Stimulated activated CD8-positive, alpha-beta memory T cell treated with anti-CD3 and anti-CD28 coated beads, Interleukin-7, amount 100 ng/mL, for 24 hours (primary cell): ENCODE measurements around the gene RPS15.
"Not testable (repeated sequence)": the region's sequence is repeated elsewhere in the genome, so short reads cannot be mapped to it uniquely, and the experiment has no call there.

Experiments used
- DNase-seq: peaks from one replicate; pipeline ENCODE4 v3.0.0-alpha.2; 2020; ENCODE audit warnings: low read depth

RPS15 gene

DNA sequence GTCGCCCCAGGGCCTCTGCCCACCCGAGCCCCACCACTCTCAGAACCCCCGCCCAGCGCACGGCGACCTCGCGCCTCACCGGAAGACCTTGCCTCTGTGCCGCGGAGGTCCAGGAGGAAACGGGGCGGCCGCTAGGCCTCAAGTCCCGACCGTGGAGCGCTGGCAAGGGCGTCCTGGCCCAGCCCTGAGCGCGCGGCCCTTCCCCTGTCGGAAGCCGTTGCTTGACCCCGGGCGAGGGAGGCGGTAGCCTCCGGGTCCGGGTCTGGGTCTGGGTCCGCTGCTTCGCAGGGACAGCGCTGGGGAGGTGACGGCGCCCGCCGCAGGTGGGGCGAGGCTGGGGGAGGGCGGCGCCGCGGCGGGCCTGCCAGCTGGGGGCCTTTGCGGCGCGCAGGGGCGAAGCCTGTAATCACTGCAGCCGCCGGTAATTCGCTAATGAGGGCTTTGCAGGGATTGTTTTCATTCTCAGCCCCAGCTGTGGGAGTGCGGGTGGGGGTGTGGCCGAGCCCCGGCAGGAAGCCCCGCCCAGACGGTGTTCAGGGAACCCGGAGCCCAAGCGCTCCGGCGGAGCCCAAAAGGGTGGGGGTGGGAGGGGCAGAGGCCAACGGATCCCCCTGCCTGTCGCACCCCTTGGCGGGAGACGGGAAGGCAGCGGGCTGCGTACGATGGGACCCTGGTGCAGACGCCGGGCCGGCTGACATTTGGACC, 32.3 kb downstream of the RPS15 start:
- peak; percentile 53 for DNase-seq

DNA sequence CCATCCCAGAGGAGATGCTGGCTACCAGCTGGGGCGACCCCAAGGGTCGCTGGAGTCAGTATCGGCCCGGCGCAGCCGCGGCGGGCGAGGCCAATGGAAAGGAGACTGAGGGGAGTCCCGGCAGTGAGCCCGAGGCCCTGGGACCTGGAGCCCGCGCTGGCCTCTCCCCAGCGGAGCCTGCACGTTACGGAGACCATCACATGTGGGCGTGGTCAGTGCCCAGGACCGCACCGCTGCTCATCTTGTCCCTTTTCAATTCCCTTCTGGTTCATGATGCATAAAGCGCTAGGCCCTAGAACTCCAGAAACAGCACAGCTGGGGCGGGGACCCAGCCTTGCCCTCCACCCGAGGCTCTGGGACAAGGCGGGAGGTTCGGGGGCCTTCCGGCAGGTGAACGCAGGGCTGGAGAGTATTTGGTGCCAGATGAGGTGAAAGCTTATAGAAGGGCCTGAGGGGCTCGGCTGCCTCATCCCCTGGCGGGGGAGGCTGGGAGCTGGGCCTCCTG, 32.9 kb downstream of the RPS15 start:
- no peak for DNase-seq

DNA sequence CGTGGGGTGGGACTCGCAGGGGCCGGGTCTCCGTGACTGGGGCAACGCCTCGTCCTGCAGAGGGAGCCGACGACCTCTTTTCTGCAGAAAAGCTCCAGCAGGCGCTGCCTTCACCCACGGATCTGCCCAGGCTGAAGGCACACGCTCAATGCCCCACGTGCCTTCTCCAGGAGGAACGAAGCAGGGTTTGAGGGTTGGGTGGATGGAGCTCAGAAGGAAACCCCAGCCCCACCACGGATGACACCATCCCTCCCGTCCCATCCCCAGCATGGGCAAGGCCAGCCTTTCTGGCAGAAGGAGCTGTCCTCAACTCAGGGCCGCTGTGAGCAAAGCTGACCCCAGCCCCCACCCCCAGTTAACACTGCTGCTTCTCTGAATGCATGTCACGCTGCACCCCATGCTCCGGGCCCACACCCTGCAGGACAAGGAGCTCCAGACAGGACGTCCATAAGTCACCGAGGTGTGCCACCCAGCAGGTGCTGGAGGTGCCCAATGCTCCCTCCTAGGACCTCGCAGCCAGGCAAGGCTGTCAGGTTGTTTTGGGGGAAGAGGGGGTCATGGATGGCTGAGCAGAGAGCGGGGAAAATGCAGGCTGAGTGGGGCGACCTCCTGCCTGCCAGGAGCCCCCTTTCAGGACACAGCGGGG, 33.4 kb downstream of the RPS15 start:
- DNase-seq: no peak

DNA sequence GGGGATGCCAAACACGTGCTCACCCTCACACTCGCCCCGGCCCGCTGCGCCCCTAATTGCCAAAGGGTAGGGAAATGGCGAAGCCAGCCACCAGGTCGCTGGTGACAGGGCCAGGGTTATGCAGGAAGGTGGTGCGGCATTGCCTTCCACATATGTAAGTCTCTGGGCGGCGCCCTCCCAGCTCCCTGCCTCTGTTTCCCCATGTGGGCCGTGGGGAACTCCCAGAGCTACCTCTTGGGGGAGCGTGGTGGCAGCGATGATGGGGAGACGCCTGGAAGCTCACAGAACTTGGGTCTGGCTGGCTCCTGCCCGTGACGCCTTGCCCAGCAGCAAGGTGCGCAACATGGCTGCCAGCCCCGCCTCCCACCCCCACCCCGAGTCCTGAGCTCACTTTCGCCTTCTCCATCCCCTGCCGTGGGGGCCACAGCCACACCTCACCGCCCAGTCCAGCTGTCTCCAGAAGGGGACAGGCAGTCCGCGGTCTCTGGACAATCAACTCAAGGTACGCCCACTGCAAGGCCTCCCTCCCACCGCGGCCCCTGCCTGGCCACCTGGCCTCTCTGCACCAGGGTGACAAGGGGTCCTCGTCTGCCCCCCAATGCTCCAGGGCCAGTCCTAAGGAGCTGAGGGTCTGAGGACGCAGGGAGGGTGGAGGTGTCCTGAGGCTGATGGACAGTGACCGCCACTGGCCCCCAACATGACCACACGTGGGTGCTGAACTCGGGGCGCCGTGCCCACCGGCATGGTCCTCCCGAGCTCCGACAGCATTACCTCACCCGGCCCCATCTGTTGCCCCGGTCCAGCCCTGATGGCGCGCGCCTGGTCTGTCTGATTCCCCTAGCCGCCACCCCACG, 34.3 kb downstream of the RPS15 start:
- no peak for DNase-seq

DNA sequence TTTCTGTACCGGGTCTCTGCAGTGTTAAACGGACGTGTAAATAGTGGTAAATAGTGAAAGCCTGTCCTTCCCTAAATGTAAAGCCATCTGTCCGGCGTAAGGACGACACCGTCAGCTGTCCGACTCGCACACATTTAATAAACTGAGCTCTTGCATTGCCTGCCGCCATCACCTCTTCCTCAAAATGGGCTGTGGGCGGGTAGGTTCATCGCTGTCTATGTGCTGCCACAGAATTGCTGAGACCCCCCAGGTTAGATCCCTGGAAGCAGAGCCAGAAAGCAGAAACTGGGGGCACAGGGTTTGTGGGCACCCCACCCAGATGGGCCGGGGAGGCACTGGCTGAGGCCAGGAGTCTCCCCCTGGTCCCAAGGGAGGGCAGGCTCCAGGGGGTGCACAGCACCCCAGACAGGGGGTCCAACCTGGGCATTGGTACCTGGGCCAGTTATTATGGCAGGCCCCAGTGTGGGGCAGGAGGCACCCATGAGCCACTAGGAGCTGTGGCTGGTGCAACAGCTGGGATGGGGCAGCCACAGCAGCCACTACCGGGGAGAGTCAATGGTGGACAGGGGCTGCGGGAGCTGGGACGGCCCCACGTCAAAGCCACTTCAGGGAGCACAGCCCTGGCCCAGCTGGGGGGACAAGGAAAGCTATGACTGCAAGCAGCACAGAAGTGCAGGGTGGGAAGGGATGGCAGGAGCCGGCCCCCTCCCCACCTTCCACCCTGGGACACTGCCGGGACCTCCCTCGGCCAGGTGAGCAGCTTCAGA, 35.1 kb downstream of the RPS15 start:
- no peak for DNase-seq

DNA sequence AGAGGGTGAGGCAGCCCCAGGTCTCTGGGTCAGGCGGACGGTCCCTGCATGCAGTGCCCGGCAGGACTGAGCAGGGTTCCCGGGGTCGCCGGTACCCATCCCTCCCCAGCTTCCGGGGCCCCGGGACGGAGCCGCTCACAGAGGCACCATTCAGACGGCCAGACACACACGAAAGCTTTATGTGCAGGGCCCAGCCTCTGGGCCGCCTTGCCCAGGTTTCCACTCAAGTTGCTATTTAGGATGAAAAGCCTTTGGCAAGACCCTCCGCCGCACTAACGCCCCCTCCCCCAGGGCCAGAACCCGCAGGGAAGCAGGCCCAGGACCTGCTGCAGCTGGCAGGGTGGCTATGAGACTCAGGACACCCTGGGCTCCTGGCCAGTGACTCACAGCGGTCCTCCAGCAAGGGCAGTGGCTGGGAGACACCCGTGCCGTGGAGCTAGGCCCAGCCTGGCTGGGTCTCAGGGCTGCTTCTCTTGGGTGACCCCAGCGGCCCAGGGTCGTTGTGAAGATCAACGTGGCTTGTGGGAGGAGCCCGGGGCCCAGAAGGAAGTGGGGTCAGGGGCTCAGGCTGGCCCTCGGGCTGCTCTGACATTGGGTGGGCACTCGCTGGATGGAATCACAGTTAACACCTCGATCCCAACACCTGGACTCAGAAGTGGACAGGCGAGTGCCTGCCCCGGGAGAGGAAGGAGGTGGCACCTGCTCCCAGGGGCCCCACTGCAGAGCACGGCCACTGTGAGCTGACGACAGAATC, 36.0 kb downstream of the RPS15 start:
- DNase-seq: no peak

DNA sequence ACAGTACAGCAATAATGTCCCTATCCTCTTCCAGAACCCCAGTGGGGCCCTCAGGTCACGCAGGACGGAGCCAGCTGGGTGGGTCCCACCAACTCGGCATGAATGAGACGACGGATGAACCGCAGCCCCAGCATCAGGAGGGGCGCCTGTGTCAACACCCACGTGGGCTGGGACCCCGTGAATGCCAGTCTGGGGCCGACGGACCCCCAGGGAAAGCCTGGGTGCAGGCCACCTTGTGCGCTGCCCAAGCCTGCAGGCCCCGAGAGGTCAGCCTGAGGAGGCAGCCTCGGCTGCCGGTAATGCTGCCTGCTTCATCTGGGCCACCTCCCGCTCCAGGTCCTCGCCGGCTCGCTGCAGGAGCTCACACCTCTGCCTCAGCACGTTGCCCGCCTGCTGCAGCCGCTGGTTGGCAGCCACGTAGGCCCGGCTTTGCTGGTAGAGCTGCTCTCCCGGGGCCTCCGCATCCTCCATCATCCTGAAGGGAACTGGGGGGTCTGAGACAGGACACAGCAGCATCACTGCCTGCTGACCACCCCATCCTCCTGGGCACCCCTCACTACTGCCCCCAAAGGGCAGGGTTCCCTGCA, 36.7 kb downstream of the RPS15 start:
- no peak for DNase-seq

DNA sequence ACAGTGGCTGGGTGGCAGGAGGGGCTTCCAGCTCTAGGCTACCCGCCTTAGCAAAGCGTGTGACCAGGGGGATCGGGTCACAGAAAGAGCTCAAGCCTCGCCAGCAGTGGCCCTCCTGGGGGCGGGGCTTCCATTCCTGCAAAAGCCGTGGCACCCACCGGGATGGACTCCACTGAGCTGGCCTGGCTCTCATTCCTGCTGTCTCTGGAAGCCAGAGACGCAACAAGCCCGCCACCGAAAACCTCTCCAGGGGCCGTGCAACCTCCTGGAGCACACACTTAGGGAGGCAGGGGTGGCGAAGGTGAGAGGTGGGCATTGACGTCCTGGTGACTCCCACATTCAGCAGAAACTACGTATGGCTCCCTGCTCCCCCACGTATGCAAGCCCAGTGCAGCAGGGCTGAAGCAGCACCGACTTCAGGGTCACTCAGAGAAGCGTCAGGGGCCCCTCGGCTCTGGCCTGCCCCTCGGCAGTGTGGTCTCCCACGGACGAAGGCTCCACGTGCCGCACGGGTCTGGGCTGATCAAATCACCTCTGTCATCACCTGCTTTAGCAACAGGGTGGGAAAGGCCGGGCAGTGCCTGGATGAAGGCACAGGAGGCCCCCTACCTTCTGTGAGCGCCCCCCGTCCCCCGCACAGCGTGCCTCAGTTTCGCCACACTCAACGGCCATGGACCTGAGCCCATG, 37.7 kb downstream of the RPS15 start:
- DNase-seq: no peak

DNA sequence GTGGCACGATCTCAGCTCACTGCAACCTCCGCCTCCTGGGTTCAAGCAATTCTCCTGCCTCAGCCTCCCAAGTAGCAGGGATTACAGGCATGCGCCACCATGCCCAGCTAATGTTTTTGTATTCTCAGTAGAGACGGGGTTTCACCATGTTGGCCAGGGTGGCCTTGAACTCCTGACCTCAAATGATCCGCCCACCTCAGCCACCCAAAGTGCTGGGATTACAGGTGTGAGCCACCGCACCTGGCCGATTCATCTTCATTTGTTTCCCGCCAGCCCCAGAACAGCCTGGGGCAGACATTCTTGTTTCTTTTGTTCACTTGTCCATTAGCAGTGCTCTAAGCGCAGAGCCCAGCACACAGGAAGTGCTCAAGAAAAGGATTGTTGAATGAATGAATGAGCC, 38.9 kb downstream of the RPS15 start:
- DNase-seq: not testable (repeated sequence)

DNA sequence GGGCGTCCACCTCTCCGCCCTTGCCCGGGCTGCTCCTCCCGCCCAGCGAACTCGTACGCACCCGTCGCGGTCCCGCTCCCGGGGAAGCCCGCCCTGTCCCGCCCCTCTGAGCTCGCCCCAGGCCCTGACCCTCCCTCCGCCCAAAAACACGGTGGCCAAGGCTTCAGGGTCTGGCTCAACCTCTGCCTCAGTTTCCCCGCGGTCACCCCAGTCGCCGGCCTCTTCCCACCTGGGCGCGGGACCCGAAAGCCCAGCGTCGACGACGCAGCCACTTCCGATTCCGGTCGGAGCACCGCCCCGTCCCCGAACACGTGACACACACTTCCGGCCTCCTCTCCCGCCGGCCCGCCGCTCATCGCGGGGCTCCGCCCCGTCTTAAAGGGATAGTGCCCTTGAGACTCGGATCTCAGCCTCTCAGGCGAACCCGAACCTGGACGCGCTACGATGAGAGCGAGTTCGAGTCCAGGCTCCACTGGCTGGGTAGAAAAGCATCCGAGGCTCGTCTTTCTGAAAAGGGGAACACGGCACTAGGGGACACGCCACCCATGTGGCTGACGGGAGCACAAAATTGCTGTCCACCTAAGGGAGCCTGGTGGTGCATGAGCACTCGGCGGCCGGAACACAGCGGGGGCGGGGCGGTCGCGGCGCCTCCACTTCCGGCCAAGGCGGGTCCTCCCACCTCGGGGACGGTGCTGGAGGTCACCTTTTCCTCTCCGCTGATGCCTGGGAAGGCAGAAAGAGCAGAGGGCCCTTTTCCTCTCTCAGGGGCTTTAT, 40.9 kb downstream of the RPS15 start, which contains the start of gene C19orf25:
Gene C19orf25 (minus strand): TSS at position 282 of the 774 bp plus-strand sequence. CDS start 312 bp downstream, outside the sequence.
- peak; percentile 86 for DNase-seq

DNA sequence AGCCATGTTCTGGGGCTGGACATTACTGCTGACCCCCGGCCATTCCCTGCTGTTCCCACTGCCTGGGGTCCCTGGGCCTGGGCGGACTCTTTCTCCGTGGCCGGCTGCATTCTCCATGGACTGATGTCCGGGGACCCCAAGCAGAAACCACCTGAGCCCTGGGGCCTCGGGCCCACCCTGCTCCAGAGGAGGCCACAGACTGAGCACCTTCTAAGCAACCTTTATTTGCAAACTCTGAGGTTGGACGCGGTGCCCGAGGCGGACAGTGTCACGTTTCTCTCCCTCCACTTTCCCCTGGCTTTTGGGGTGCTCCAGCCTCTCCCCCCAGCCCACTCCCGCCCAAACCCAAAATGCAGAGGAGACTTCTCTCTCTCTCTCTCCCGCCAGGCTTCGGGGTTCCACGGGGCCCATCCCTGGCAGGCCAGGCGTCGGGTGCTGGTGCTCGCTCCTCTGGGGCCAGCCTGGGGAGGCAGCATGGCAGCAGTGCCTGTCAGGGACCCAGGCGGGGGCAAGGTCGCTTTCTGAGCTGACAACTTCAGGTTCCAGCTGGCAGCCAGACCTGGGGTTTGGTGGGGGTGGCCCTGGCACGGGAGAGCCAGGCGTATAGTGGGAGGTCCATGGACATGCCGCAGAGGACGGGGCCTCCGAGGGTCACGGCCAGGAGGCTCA, 43.2 kb downstream of the RPS15 start:
- DNase-seq: no peak

DNA sequence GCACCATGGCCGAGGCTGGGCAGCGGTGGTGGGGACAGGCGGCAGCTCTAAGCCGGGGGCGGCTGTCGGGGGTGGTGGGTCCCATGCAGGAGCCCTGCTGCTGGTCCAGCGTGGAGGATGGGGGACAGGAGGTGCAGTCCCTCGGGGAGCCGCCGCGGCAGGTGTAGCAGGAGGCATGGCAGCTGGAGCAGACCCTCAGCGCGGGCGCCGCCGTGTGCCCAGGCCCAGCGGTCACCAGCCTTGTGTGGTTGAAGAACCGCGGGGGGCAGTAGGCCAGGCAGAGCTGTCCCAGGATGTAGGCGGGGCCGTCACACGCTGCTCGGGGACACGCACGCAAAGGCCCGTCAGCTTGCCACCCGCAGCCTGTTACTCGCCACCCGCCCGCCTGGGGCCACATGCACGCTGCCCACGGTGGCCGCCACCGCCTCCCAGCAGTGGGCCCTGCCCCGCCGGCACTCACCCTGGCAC, 43.7 kb downstream of the RPS15 start:
- DNase-seq: no peak

DNA sequence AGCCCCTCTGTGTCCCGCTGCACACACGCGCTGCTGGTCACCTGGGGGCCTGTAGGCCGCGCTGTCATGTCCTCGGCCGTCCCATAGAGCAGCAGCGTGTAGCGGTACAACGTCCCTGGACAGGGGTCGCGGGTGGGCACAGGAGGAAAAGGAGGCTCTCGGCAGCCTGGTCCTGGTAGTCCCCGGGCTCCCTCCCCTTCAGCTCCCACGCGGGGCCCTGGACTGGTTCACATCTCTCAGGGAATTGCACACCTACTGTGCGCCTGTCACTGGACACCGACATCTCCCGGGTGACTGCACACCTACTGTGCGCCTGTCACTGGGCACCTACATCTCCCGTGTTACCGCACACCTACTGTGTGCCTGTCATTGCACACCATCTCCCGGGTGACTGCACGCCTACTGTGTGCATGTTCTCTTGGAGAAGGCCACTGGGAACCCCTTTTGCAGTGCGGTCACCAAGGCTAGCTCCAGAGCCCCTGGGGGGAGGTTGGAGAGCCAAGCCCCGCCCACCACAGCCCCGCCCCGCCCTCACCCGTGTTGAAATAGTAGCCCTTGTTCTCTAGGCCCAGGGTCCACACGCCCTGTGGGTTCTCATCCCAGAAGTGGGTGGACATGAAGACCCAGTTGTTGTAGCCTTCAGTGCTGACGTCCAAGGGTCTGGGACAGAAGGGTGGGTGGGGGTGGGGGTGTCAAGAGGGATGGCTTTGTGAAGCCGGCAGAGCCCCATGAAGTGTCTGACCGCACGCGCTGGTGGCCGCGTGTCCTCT, 44.4 kb downstream of the RPS15 start:
- DNase-seq: no peak

DNA sequence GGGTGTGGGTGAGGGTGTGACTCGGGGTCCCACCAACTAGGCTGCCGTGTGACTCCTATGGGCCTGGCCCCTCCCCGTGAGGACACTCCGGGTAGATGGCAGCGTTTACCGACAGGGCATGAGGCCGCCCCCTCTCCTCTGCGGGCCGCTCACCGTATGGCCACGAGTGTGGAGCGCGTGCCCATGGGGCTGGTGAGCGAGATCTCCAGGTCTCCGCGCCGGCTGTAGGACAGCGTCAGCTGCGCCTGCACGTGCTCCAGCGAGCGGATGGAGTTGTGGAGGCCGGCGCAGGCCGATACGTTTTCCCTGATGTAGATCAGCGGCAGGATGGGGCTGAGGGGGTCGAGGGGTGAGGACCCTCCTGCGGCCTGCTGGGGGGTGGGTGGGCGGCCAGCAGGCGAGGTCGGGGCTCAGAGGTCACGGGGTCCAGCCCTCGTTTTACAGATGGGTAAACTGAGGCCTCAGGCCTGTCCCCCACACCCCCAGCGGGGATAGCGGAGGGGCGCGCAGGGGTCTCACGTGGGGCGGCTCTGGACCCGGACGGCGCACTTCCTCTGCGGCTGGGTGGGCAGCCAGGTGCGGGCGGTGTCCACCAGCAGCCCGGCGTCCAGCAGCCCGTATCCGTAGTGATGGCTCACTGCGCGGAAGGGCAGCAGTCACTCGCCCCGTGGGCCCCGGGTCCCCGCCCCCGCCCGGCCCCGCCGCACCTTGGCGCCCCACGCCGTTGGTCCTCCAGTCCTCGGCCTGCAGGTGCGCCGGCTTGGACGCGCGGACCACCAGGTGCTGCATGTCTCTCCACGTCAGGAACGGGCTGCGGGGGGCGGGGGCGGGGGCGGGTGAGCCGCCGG, 45.2 kb downstream of the RPS15 start:
- DNase-seq: no peak

DNA sequence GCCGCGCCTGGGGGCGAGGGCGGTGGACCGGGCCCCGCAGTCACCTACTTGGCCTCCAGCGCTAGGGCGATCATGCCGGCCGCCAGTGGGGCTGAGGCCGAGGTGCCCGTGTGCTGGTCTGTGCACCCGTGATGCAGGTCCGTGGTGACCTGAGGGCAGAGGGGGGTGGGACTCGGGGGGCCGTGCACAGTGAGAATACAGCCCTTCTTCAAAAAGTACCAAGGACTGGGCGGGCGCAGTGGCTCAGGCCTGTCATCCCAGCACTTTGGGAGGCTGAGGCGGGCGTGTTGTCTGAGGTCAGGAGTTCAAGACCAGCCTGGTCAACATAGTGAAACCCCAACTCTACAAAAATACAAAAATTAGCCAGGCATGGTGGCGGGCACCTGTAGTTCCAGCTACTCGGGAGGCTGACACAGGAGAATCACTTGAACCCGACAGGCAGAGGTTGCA, 45.8 kb downstream of the RPS15 start:
- DNase-seq: no peak

DNA sequence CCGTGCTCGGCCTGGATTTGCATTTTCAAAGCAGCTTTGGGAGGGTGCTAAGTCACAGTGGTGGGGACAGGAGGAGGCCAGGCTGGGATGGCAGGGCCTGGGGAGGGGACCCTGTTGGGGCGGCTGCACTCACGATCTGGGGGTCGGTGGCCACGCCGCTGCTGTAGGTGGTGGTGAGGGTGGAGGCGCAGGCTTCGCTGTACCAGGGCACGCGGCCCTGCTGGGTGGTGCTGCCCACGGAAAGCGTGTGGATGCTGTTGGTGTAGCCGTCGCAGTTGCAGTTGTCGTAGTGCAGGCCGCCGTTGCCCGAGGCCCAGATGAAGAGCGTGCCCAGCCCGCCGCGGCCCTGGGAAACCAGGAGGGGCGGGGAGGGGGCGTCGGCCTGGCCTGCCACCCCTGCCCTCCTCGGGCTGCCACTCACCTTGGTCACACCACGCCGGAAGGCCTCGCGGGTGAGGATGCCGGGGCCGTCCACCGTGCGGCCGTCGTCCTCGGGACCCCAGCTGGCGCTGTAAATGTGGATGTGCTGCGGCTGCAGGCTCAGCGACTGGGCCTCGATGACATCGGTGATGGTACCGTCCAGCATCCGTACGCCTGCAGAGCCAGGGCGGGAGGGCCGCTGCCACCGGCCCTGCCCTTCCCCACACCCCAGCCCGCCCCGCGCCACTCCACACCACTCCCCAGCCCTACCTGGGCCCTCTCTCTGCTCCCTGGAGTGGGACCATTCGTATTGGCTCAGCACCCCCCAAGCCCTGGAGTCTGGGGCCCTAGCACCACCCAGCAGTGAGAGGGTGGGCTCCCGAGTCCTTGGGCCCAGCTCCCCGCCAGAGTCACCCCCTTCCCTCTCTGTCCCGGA, 48.8 kb downstream of the RPS15 start:
- no peak for DNase-seq
